Measurements from ENCODE around the gene ITM2C. TPM values are rescaled to one million over a fixed set of nuclear protein-coding genes. Genes with fewer than 3 reads are reported as not detected.
A peak's percentile ranks its signal among the peaks of the same experiment; 100 is the strongest.

ITM2C gene
- total and polyA plus RNA-seq, 4 donors, result 18.0 to 99.7 (median 23.1) TPM

DNA sequence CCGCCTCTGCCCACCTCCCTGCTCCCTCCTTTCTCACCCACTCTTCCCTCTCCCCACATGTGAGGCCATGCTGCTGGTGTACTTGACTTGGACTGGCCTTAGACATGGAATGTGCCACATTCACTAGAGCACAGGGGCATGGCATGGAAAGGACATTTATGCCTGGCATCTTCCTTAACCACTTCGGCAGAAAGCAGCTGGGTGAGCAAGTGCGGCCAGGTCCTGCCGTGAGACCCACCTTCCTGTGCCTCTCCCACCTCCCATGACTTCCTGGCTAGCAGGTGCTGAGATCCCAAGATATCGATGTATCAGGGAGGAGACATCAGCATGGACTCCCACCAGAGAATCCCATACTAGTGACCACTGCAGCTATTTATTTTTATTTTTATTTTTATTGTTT lies 47.3 kb downstream of the ITM2C start:
- Histone ChIP-seq H3K4me3 (no peak overlapping the region), H3K4me1 (ENCODE audit: control insufficient read depth in 5 of 5, insufficient read depth in 5 of 5, low read length in 5 of 5) (peaks cover 0 to 11% (median 0%) of the 10 kb centered on the region in 5 donors), H3K9ac (ENCODE audit: insufficient read depth in 1 of 2, low read length in 2 of 2) (no peak overlapping the region), H3K36me3 (ENCODE audit: control insufficient read depth in 4 of 4, insufficient read depth in 4 of 4, low read length in 4 of 4) (no peaks in the 10 kb centered on the region), H3K27me3 (ENCODE audit: control insufficient read depth in 3 of 3, insufficient read depth in 3 of 3, low read length in 2 of 3) (peaks cover 0 to 3% (median 0%) of the 10 kb centered on the region in 3 donors), H3K9me3 (ENCODE audit: control insufficient read depth in 4 of 4, insufficient read depth in 3 of 4, low read length in 3 of 4) (peaks cover 0 to 2% (median 0%) of the 10 kb centered on the region in 4 donors), H3K27ac (ENCODE audit: low read depth in 1 of 2, low read length in 1 of 2) (no peak overlapping the region)
- DNase-seq (no peak), ATAC-seq (ENCODE audit: insufficient read depth, low FRiP score) (no peak)
- 71 to 94% methylated on average over 5 of the region's 5 CpGs for WGBS, 2 donors
- TF ChIP-seq, protein P1, sequence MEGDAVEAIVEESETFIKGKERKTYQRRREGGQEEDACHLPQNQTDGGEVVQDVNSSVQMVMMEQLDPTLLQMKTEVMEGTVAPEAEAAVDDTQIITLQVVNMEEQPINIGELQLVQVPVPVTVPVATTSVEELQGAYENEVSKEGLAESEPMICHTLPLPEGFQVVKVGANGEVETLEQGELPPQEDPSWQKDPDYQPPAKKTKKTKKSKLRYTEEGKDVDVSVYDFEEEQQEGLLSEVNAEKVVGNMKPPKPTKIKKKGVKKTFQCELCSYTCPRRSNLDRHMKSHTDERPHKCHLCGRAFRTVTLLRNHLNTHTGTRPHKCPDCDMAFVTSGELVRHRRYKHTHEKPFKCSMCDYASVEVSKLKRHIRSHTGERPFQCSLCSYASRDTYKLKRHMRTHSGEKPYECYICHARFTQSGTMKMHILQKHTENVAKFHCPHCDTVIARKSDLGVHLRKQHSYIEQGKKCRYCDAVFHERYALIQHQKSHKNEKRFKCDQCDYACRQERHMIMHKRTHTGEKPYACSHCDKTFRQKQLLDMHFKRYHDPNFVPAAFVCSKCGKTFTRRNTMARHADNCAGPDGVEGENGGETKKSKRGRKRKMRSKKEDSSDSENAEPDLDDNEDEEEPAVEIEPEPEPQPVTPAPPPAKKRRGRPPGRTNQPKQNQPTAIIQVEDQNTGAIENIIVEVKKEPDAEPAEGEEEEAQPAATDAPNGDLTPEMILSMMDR (IDR thresholded peaks at IDR 0.05; ENCODE audit: control extremely low read depth, extremely low read depth), result no peak

GRCh38 chr2:230912724-230913123 lies 48.0 kb downstream of the ITM2C start:
- Histone ChIP-seq H3K4me3 (no peak overlapping the region), H3K36me3 (ENCODE audit: control insufficient read depth in 4 of 4, insufficient read depth in 4 of 4, low read length in 4 of 4) (no peaks in the 10 kb centered on the region), H3K9ac (ENCODE audit: insufficient read depth in 1 of 2, low read length in 2 of 2) (no peak overlapping the region), H3K27me3 (ENCODE audit: control insufficient read depth in 3 of 3, insufficient read depth in 3 of 3, low read length in 2 of 3) (peaks cover 0 to 3% (median 0%) of the 10 kb centered on the region in 3 donors), H3K27ac (ENCODE audit: low read depth in 1 of 2, low read length in 1 of 2) (no peak overlapping the region), H3K9me3 (ENCODE audit: control insufficient read depth in 4 of 4, insufficient read depth in 3 of 4, low read length in 3 of 4) (peaks cover 0 to 2% (median 0%) of the 10 kb centered on the region in 4 donors), H3K4me1 (ENCODE audit: control insufficient read depth in 5 of 5, insufficient read depth in 5 of 5, low read length in 5 of 5) (peaks cover 0 to 11% (median 0%) of the 10 kb centered on the region in 5 donors)
- WGBS, 2 donors, result 88 to 97% methylated on average over 5 of the region's 5 CpGs
- TF ChIP-seq, protein P1 (IDR thresholded peaks at IDR 0.05; ENCODE audit: control extremely low read depth, extremely low read depth), result no peak
- ATAC-seq (ENCODE audit: insufficient read depth, low FRiP score) (no peak), DNase-seq (no peak)

DNA sequence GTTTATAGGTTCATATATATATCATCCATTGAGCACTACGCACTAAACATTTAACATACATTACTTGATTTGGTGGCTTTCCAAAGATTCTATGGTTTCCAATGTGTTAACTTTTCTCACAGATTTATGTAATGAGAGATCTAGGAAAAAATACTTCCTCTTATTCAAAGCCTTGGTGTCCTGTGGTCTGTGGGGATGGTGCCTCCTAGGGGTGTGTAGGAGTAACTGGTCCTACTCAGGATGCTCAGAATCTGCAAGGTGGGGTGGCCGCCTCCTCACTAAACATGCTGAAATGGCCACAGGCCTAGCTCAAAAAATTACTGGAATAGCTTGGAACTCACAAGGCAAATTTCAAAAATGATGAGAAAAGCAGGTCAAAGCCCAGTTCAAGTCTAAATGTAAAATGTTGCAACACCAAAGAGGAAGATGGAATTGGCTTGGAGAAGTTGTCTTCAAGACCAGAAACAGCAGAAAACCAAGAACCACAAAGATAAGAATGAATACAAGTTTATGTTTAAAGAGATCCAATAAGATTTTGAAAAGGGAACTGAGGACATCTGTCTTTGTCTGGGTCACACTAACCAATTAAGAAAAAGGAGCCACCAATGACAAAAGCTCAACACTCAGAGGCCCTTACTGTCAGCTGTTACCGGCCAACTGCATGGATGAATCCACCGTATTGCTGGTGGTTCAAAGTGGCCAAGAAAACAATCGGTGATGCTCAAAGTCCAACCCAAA lies 48.8 kb downstream of the ITM2C start:
- peaks cover 0 to 3% (median 0%) of the 10 kb centered on the region in 3 donors for H3K27me3 ChIP-seq (ENCODE audit: control insufficient read depth in 3 of 3, insufficient read depth in 3 of 3, low read length in 2 of 3)
- TF ChIP-seq, protein P1 (IDR thresholded peaks at IDR 0.05; ENCODE audit: control extremely low read depth, extremely low read depth), result no peak
- H3K9ac ChIP-seq (ENCODE audit: insufficient read depth in 1 of 2, low read length in 2 of 2), result no peak overlapping the region
- DNase-seq, result peak in 2 of 3 donors; percentile 46 to 71
- no peaks in the 10 kb centered on the region for H3K36me3 ChIP-seq (ENCODE audit: control insufficient read depth in 4 of 4, insufficient read depth in 4 of 4, low read length in 4 of 4)
- peaks cover 0 to 3% (median 0%) of the 10 kb centered on the region in 5 donors for H3K4me1 ChIP-seq (ENCODE audit: control insufficient read depth in 5 of 5, insufficient read depth in 5 of 5, low read length in 5 of 5)
- H3K9me3 ChIP-seq (ENCODE audit: control insufficient read depth in 4 of 4, insufficient read depth in 3 of 4, low read length in 3 of 4), result peaks cover 0 to 2% (median 0%) of the 10 kb centered on the region in 4 donors
- no peak overlapping the region for H3K27ac ChIP-seq (ENCODE audit: low read depth in 1 of 2, low read length in 1 of 2)
- no peak overlapping the region for H3K4me3 ChIP-seq
- ATAC-seq (ENCODE audit: insufficient read depth, low FRiP score), result no peak
- 62 to 71% methylated on average over 5 of the region's 5 CpGs for WGBS, 2 donors

All from lung (tissue), 12 donors.